Epithelial cell of proximal tubule (primary cell): ENCODE measurements around the gene LRRC4C. TPM values are rescaled to one million over a fixed set of nuclear protein-coding genes. Genes with fewer than 3 reads are reported as not detected.
A peak's percentile ranks its signal among the peaks of the same experiment; 100 is the strongest.

Experiments used
- DNase-seq: peaks from one replicate; pipeline ENCODE4 v3.0.0-alpha.2; 2011; ENCODE audit warnings: low read depth
- H3K4me3 ChIP-seq: 2 replicates; pipeline ENCODE4 v1.5.1; 2011; ENCODE audit warnings: low read depth, mild to moderate bottlenecking, low read length
- CTCF ChIP-seq: conservative IDR thresholded peaks from 2 replicates; pipeline ENCODE4 v1.5.1; 2012; ENCODE audit warnings: low read depth, mild to moderate bottlenecking, low read length
- total RNA-seq: library from RNA; depleted of rRNA; stranded (reverse); fragments of >200 nt; gene quantifications from 2 replicates; pipeline ENCODE4 v1.2.3, GENCODE V29; 2015

The LRRC4C gene
- total RNA-seq, 1 donor from 2014 or later = 0.12 TPM

DNA sequence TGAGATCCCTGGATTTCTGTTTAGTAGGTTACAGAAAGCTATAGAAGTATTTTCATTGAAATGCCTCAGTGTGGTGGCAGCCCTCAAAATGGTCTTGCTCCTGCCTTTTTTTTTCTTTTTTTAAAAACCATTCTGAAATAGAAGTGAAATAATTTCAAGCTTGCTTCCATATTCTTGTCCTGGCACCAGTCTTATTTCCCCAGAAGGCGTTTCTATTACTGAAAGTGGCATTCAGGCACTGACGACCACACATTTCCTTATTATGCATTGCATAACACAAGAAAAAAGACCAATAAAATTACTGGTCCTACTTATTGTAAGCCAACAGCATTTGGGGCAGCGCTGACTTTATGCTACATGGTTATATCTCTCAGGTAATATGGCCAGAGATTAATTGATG is 24.5 kb upstream of the LRRC4C start:
- no peak for TF ChIP-seq CTCF
- no peak for DNase-seq
- no peak overlapping the region for H3K4me3 ChIP-seq

GRCh38 chr11:41479179-41479578 is 19.7 kb upstream of the LRRC4C start:
- no peak for TF ChIP-seq CTCF
- DNase-seq = no peak
- no peak overlapping the region for H3K4me3 ChIP-seq

GRCh38 chr11:41461057-41461681 is 1.7 kb upstream of the LRRC4C start:
- peak; percentile 66 for TF ChIP-seq CTCF
- no peak overlapping the region for H3K4me3 ChIP-seq
- DNase-seq = no peak

DNA sequence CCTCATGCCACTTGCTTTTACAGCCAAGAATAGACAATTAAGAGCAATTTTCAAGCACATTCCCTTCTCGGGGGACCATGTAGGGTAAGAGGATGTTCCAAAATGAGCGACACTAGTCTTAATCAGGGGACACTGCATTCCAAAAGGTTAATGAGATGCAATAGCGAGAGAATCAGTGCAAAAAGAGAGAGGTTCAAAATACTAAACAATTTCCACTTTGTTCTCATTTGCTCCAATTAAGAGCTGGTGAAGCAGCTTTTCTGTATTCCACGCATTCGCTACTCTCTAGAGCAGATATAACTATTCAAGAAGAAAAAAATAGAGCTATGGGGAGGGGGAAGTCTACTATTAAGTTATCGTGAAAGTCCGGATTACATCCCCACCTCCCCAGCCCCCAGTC is 811 bp downstream of the LRRC4C start:
- DNase-seq = no peak
- no peak overlapping the region for H3K4me3 ChIP-seq
- no peak for TF ChIP-seq CTCF

- H3K4me3 ChIP-seq = no peak overlapping the region
- no peak for TF ChIP-seq CTCF
- DNase-seq = no peak
These were observed 1.3 kb downstream of the LRRC4C start for GRCh38 chr11:41458154-41458553.

- H3K4me3 ChIP-seq = no peak overlapping the region
- no peak for TF ChIP-seq CTCF
- no peak for DNase-seq
These were observed 2.0 kb downstream of the LRRC4C start for GRCh38 chr11:41457216-41458014.
